ENCODE data around the gene SHISA2.

DNA sequence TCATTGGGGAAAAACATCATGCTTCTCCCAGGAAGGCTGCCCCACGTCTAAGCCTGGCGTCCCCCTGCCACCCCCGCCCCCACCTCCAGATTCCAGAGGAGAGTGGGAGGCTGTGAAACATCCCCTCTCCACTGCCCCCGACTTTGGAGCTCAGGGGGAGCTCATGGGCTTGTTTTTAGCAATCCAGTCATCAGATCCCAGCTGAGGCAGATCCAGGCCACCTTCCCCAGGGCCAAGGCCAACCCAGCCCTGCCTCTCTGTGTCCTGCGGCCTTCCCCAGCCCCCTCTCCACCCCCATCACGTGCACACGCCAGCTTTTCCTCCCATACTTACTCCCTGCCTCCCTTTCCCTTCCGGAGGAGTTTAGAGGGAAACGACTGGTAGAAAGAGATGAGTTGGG is 38.8 kb downstream of the SHISA2 start:
- no peak for TF ChIP-seq TAF1 (IDR thresholded peaks at IDR 0.05; ENCODE audit: borderline replicate concordance, low read depth, low read length)
- TF ChIP-seq POLR2A (IDR thresholded peaks at IDR 0.05; ENCODE audit: low read depth, low read length): no peak

Data from GM12892 (cell line).